ENCODE measurements around the gene LRP1.

The LRP1 gene

GRCh38 chr12:57148469-57149244 is 20.4 kb downstream of the LRP1 start:
- no peak for DNase-seq (ENCODE audit: extremely low spot score)
- ChIA-PET CTCF (interaction anchor here (1.0 kb wide), 1 partner anchor 24 kb away, joined by 3 read pairs; no protein-coding TSS in a partner anchor), POLR2A (interaction anchor here (1.3 to 1.7 kb wide), 2 partner anchors 20 to 21 kb away, joined by 3 to 5 read pairs; partner anchors contain the start of gene LRP1)
- TF ChIP-seq SUZ12 (IDR thresholded peaks at IDR 0.05), result no peak

DNA sequence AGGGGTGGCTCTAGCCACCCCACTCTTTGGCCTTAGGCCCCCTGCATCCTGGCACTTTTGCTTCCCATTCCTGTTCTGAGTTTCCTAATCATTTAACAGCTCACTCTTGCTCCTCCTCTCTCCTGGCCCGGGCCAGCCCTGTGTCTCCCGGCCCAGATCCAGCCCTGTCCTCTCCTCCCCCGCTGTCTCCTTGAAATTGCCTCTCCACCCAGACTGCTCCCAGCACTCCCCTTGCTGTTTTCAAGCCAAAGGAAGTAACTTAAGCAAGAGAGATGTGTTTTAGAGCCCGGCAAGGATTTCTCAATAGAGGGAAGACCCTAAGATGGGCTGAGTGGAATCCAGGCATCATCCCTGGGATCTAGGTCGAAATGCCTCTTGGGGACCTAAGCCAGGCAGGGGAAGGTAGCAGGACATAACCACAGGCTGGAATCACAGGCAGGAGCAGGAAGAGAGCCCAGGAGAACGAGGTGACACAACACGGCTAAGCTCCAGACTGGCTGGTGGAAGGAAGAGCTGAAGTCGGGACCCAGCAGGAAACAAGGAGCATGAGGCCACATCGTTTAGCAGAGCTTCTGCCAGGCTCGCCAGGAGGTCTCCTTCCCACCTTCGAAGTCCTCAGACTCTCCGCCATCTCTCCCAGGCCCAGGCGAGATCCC is 21.1 kb downstream of the LRP1 start:
- TF ChIP-seq LEF1 (IDR thresholded peaks at IDR 0.05; ENCODE audit: borderline replicate concordance) (no peak), ELF4 (IDR thresholded peaks at IDR 0.05) (no peak), FOXA1 (IDR thresholded peaks at IDR 0.05) (no peak), SP1 (IDR thresholded peaks at IDR 0.05) (no peak), CTBP1 (IDR thresholded peaks at IDR 0.05; ENCODE audit: borderline replicate concordance) (no peak), SUZ12 (IDR thresholded peaks at IDR 0.05) (no peak), TARDBP (IDR thresholded peaks at IDR 0.05) (no peak), NFRKB (IDR thresholded peaks at IDR 0.05) (no peak), ZNF384 (IDR thresholded peaks at IDR 0.05) (no peak), BHLHE40 (IDR thresholded peaks at IDR 0.05; ENCODE audit: borderline replicate concordance) (no peak), HDGF (IDR thresholded peaks at IDR 0.05; ENCODE audit: borderline replicate concordance) (no peak), FOXM1 (IDR thresholded peaks at IDR 0.05; ENCODE audit: borderline replicate concordance) (no peak), FOXK2 (IDR thresholded peaks at IDR 0.05) (no peak), L3MBTL2 (conservative IDR thresholded peaks at IDR 0.05) (no peak), ARNT (IDR thresholded peaks at IDR 0.05) (no peak)
- TF ChIP-seq, protein P1, sequence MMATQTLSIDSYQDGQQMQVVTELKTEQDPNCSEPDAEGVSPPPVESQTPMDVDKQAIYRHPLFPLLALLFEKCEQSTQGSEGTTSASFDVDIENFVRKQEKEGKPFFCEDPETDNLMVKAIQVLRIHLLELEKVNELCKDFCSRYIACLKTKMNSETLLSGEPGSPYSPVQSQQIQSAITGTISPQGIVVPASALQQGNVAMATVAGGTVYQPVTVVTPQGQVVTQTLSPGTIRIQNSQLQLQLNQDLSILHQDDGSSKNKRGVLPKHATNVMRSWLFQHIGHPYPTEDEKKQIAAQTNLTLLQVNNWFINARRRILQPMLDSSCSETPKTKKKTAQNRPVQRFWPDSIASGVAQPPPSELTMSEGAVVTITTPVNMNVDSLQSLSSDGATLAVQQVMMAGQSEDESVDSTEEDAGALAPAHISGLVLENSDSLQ (IDR thresholded peaks at IDR 0.05), result no peak
- no peak for DNase-seq (ENCODE audit: extremely low spot score)
- ChIA-PET POLR2A (interaction anchor here (1.3 to 1.7 kb wide), 2 partner anchors 21 to 22 kb away, joined by 3 to 5 read pairs; partner anchors contain the start of gene LRP1), CTCF (interaction anchor here (1.0 to 1.4 kb wide), 2 partner anchors 25 to 27 kb away, joined by 3 to 6 read pairs; no protein-coding TSS in a partner anchor)

DNA sequence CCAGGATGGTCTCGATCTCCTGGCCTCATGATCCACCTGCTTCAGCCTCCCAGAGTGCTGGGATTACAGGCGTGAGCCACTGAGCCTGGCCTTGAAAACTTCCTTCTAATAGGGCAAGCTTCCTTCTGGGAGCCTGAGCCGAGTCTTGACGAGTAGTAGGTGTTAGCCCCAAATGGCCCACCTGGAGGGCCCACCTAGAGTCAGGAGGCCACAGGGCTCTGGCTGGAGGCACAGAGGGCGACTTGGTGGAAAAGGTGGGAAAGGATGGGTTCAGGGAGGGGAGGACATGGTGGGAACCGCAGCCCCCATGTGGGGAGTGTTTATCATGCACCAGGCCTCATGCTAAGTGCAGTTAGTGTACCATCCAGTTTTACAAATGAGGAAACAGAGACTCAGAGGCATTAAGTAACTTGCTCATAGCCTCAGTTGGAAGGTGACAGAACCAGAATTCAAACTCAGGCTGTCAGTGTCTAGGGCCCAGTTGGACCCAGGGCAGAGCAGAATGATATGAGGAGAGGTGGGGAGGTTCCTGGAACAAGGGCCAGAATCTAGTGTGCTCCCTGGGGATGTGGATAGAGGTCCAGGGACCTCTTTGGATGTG is 22.2 kb downstream of the LRP1 start:
- ChIA-PET CTCF (interaction anchor here (1.4 kb wide), 1 partner anchor 25 kb away, joined by 6 read pairs; no protein-coding TSS in a partner anchor), POLR2A (no interaction called here)
- DNase-seq (ENCODE audit: extremely low spot score), result no peak
- TF ChIP-seq LEF1 (IDR thresholded peaks at IDR 0.05; ENCODE audit: borderline replicate concordance) (no peak), SP1 (IDR thresholded peaks at IDR 0.05) (no peak), TARDBP (IDR thresholded peaks at IDR 0.05) (no peak), FOXM1 (IDR thresholded peaks at IDR 0.05; ENCODE audit: borderline replicate concordance) (no peak), FOXK2 (IDR thresholded peaks at IDR 0.05) (no peak), FOXA1 (IDR thresholded peaks at IDR 0.05) (no peak), CTBP1 (IDR thresholded peaks at IDR 0.05; ENCODE audit: borderline replicate concordance) (no peak), ARNT (IDR thresholded peaks at IDR 0.05) (no peak), ZNF384 (IDR thresholded peaks at IDR 0.05) (no peak), HDGF (IDR thresholded peaks at IDR 0.05; ENCODE audit: borderline replicate concordance) (no peak), L3MBTL2 (conservative IDR thresholded peaks at IDR 0.05) (no peak), NFRKB (IDR thresholded peaks at IDR 0.05) (no peak), SUZ12 (IDR thresholded peaks at IDR 0.05) (no peak), BHLHE40 (IDR thresholded peaks at IDR 0.05; ENCODE audit: borderline replicate concordance) (no peak)
- TF ChIP-seq, protein P1 (IDR thresholded peaks at IDR 0.05), result no peak

GRCh38 chr12:57151741-57152630 is 23.7 kb downstream of the LRP1 start:
- CTCF ChIA-PET, result interaction anchor here (0.6 kb wide), 1 partner anchor 155 kb away, joined by 3 read pairs; no protein-coding TSS in a partner anchor
- POLR2A ChIA-PET, result no interaction called here
- TF ChIP-seq TARDBP (IDR thresholded peaks at IDR 0.05) (no peak), ELF4 (IDR thresholded peaks at IDR 0.05) (no peak), L3MBTL2 (conservative IDR thresholded peaks at IDR 0.05) (no peak), SP1 (IDR thresholded peaks at IDR 0.05) (no peak), SUZ12 (IDR thresholded peaks at IDR 0.05) (no peak), FOXM1 (IDR thresholded peaks at IDR 0.05; ENCODE audit: borderline replicate concordance) (no peak), BHLHE40 (IDR thresholded peaks at IDR 0.05; ENCODE audit: borderline replicate concordance) (no peak), ARNT (IDR thresholded peaks at IDR 0.05) (no peak), FOXK2 (IDR thresholded peaks at IDR 0.05) (no peak), NFRKB (IDR thresholded peaks at IDR 0.05) (no peak), HDGF (IDR thresholded peaks at IDR 0.05; ENCODE audit: borderline replicate concordance) (no peak), CTBP1 (IDR thresholded peaks at IDR 0.05; ENCODE audit: borderline replicate concordance) (no peak), ZNF384 (IDR thresholded peaks at IDR 0.05) (no peak), LEF1 (IDR thresholded peaks at IDR 0.05; ENCODE audit: borderline replicate concordance) (no peak), FOXA1 (IDR thresholded peaks at IDR 0.05) (no peak)
- TF ChIP-seq, protein P1 (IDR thresholded peaks at IDR 0.05), result no peak
- no peak for DNase-seq (ENCODE audit: extremely low spot score)

Data from HEK293T (cell line).